GM12878 (cell line): ENCODE results near the gene BIRC5. TPM values are rescaled to one million over a fixed set of nuclear protein-coding genes. Genes with fewer than 3 reads are reported as not detected.
A peak's percentile ranks its signal among the peaks of the same experiment; 100 is the strongest.

Experiments
- BHLHE40 ChIP-seq, 2 experiments: fragments of 450-650 bp in 1 of 2; IDR thresholded peaks; 2 replicates each; pipeline ENCODE4 v1.6.1; 2011 to 2017; ENCODE audit warnings: low read depth in 2 of 2, borderline replicate concordance in 1 of 2, improper control_type of control experiment in 1 of 2, low read length in 1 of 2, mild to moderate bottlenecking in 1 of 2
- CEBPZ ChIP-seq: fragments of 150-350 bp; IDR thresholded peaks from 2 replicates; pipeline ENCODE4 v1.6.1; 2016; ENCODE audit warnings: low read depth, low read length
- CHD2 ChIP-seq: IDR thresholded peaks from 2 replicates; pipeline ENCODE4 v1.6.1; 2011; ENCODE audit warnings: low read depth, low read length, improper control_type of control experiment, borderline replicate concordance
- HSF1 ChIP-seq: fragments of 150-350 bp; IDR thresholded peaks from 2 replicates; pipeline ENCODE4 v1.6.1; 2014; ENCODE audit warnings: mild to moderate bottlenecking, low read depth, low read length
- JUNB ChIP-seq: IDR thresholded peaks from 2 replicates; pipeline ENCODE4 v1.6.1; 2016; ENCODE audit warnings: antibody characterized with exemption, mild to moderate bottlenecking
- ZBTB40 ChIP-seq: fragments of 450-650 bp; IDR thresholded peaks from 2 replicates; pipeline ENCODE4 v1.6.1; 2016; ENCODE audit warnings: mild to moderate bottlenecking, moderate library complexity, borderline replicate concordance
- polyA plus RNA-seq, 11 experiments: library from polyadenylated mRNA; depleted of rRNA in 4 of 11; unstranded in 6 of 11; stranded (reverse) in 5 of 11; fragments of >200 nt; fragmentation: Nextera tagmentation in 4 of 11; fragmentation: Illumina TruSeq in 1 of 11; extraction: Ambion mirVana in 4 of 11; extraction: Trizol in 1 of 11; gene quantifications; 1 replicate in 1 of 11; 2 replicates in 10 of 11; pipeline versions ENCODE4 v1.2.1 to v1.2.3, GENCODE V29; 2011 to 2016; ENCODE audit warnings: inconsistent platforms in 2 of 11, missing spikeins in 2 of 11, low read depth in 1 of 11
- total RNA-seq, 4 experiments: library from RNA; depleted of rRNA in 3 of 4; stranded (reverse); fragments of >200 nt in 3 of 4; fragmentation: Illumina TruSeq in 1 of 4; extraction: Trizol in 1 of 4; gene quantifications; 2 replicates each; pipeline versions ENCODE4 v1.2.1 to v1.2.3, GENCODE V29; 2013 to 2021

BIRC5 gene
- total and polyA plus RNA-seq, 10 of the 15 experiments (the other 5 are each of a cell fraction or from before 2014, with no cell fraction given), result 41.0 to 175 (median 90.8) TPM

- TF ChIP-seq ZBTB40 (no peak), HSF1 (no peak), CHD2 (no peak), BHLHE40 (IDR thresholded peaks at IDR 0.05; ENCODE audit: borderline replicate concordance in 1 of 2, low read depth in 2 of 2, low read length in 1 of 2) (peak; percentile 48 to 63; a peak in 3 of 4 replicates), JUNB (no peak), CEBPZ (no peak)
These were observed 16.4 kb downstream of the BIRC5 start (continued) for GRCh38 chr17:78230252-78230962.
